LoVo (cell line): ENCODE data around the gene FIBCD1.
"Not testable (repeated sequence)": the region's sequence is repeated elsewhere in the genome, so short reads cannot be mapped to it uniquely, and the experiment has no call there.

Experiments used
- DNase-seq: peaks from one replicate; pipeline ENCODE4 v3.0.0-alpha.2; 2016; ENCODE audit warnings: low spot score

FIBCD1 gene

DNA sequence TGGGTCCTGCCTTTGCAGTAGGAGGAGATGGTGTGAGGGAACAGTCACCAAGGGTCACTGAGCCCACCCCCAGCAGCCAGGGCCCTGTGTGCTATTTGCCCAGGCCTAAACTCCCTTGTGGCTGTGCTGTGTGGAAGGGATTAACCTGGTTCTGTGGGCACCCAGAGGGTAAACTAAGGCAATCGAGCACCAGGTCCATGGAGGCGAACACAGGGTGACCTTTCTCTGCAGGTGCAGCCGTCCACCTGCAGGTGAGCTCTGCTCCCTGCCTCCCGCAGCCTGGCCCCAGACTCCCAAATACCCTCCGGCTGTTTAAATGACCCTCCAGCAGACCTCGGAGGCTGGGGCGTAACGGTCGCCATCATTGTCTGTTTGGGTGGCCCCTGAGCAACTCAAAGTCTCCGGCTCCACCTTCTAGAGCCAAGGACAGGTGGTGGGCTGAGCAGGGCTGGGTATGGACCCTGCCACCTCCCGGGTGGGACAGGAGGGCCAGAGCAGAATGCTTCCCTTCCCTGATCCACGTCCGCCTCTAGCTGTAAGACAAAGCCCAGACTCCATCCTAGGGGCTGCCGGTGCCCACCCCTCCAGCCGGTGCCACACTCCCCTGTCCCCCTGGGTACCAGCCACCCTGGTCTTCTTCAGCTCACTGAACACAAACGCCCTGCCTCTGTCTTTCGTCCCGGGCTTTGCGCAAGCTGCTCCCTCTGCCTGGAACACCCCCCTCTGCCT lies 34.1 kb upstream of the FIBCD1 start:
- no peak for DNase-seq

DNA sequence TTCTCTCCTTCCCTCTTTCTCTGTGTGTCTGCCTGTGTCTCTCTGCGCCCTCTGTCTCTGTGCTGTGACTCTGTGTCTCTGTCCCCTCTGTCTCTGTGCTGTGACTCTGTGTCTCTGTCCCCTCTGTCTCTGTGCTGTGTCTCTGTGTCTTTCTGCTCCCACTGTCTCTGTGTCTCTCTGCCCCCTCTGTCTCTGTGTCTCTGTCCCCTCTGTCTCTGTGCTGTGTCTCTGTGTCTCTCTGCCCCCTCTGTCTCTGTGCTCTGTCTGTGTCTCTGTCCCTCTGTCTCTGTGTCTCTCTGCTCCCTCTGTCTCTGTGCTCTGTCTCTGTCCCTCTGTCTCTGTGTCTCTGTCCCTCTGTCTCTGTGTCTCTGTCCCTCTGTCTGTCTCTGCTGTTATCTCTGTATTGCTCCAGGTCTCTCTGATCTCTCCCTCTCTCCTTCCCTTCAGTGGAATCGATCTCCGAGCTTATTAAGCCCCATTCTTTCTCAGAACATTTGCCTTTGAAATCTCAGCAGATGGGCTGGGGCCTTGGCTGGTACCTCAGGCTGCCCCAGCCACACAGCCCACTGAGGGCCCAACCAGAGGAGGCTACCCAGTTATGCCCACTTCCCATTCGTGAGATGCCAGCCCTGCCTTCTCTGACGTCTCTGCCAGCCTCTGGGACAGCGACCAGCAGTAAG lies 33.4 kb upstream of the FIBCD1 start:
- DNase-seq, result no peak

DNA sequence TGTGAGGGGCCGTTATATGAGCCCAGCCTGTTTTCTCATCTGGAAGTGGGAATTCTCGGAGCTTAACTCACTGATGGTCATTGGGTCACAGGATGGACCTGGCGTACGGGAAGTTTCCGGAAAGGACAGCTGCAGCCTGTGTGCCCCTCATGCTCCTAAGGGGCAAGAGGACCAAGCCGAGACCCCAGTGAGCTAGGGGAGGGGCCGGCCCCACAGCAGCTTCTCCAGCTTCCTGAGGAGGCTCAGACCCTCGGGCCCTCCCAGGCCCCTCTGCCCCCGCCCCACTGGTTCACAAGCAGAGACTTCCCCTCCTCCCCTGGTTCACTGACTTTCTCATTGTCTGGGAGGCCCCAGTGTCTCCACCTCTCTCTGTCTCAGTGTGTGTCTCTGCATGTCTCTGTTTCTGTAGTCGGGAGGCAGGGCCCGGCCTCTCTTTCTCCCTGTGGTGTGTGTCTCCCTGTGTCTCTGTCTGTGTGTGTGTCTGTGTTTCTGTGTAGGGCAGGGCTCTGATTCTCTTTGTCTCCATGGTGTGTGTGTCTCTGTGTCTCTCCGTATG lies 32.3 kb upstream of the FIBCD1 start:
- no peak for DNase-seq

DNA sequence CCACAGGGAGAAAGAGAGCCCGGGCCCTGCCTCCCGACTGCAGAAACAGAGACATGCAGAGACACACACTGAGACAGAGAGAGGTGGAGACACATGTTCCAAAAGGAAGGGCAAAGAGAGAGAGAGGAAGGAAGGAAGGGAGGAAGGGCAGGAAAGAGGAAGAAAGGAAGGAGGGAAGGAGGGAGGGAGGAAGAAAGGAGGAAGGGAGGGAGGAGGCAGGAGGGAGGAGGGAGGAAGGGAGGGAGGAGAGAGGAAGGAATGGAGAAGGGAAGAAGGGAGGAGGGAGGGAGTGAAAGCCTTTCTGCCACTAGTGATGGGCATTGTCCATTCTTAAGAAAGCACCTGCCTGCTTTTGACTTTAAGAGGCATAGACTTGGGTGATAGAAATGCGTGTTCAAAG lies 31.8 kb upstream of the FIBCD1 start:
- DNase-seq, result no peak

DNA sequence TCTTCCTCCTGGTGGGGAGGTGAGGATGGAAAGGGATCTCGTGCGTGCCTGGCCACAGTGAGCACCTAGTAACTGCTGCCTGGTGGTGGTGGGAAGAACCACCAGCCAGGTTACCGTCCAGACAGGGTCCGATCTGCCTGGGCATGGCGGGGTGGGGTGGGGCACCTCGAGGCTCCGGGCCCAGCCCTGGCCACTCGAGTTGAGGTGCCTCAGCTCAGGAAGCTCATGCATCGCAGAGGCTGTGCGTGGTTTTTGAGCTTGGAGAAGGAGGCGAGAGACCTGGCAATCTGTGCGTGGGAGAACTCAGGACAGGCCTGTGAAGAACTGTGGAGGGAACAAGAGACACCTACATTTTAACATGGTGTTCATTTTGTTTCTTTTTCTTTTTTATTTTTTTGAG lies 31.0 kb upstream of the FIBCD1 start:
- DNase-seq, result no peak

DNA sequence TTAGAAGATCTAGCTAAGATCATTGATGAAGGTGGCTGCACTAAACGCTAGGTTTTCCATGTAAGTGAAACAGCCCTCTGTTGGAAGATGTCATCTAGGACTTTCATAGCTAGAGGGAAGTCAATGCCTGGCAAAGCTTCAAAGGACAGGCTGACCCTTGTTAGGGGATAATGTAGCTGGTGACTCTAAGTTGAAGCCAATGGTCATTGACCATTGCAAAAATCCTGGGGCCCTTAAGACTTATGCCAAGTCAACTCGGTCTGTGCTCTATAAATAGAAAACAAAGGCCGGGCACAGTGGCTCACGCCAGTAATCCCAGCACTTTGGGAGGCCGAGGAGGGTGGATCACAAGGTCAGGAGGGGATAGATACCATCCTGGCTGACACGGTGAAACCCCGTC lies 26.6 kb upstream of the FIBCD1 start:
- no peak for DNase-seq

DNA sequence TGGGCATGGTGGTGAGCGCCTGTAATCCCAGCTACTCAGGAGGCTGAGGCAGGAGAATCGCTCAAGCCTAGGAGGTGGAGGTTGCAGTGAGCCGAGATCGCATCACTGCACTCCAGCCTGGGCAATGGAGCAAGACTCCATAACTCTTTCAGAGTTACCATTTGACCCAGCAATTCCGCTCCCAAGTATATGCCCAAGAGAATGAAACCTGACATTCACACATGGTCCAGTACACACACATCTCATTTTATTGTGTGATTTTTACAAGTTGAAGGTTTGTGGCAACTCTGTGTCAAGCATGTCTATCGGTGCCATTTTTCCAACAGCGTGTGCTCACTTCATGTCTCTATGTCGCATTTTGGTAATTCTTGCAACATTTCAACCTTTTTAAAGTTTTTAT lies 24.9 kb upstream of the FIBCD1 start:
- no peak for DNase-seq

DNA sequence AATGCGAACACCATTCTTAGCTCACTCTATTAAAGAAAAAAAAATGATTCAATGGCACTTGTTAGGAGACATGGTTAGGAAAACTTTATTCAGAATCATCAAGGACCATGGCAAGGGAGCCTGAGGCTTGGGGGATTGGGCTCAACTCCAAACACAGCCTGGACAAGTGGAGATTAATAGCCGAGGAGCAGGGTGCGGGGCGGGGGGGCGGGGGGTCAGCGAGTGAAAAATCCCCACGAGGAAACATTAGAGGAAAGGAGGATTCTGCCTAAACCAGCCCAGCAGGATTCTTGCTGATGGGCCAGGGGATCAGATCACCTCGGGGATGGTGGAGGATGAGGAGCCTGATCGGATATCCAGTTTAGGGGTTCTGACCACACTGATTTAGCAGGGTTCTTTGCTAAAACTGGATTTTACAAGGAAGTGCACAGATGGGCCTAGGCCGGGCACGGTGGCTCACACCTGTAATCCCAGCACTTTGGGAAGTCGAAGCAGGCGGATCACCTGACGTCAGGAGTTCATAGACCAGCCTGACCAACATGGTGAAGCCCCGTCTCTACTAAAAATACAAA lies 24.4 kb upstream of the FIBCD1 start:
- no peak for DNase-seq

DNA sequence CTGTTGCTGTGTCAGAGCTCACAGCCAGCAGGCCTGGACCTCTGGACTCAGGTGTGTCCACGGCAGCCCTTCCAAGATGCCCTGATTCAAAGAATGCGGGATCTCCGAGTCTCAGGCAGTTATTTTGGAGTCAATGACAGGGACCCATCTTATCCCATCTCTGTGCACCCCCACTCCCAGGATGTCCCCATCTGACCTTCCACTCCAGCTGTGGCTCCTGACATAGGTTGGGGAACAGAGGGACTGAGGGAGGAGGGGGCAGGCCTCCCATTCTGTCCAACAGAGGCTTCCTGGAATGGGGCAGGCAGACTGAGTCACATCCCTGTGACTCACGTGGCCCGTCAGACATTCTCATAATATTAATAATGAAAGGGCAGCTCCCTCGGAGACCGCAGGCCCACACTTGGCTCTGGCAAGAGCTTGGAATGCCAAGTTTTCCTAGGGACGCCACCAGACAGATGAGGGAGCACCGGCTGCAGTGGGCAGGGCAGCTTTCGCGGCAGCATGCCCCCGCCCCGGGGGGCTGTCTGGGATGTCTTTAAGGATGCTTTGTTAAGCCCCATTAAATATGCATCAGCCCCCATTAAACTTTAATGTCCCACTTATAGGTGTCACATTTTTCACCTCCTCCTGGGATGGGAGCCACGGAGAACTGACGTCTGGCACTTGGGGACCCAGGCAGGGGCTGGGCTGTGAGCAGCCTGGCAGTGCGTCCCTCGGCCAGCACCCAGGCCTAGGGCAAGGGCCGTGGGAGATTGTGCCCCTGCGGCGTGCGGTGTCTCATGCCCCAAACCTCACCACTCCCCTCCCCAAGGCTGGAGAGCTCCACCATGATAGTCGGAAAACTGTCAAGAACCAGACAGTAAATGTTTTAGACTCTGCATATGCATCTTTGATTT lies 23.6 kb upstream of the FIBCD1 start:
- DNase-seq, result peak; percentile 74

DNA sequence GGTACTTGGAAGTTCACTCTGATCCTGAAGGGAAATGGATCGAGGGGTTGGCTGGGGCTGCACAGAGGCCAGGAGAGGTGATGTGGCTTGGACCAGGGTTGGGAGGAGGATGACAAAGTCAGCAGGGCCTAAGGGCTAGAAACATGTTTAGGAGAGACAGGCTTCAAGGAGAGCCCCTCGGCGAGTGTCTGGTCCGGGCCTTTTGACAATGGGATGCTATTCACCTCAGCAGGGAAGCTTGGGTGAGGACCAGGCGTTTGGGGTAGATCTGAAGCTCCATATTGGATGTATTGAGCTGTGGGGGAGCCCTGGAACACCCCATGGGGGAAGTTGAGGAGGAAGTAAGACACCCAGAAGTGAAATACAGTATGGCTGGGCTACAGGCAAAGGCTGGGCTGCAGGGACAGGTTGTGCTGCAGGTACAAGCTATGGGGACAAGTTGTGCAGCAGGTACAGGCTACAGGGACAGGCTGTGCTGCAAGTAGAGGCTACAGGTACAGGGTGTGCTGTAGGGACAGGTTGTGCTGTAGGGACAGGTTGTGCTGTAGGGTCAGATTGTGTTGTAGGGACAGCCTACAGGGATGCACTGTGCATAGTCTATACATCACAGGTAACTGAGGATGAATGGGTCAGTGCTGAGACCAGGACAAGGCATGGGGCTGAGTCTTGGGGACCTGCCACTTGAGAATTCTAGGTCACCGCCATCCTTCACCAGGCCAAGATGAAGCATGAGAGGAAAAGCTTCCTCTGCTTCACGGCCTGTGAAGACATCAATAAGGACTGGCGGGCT lies 22.7 kb upstream of the FIBCD1 start:
- no peak for DNase-seq

DNA sequence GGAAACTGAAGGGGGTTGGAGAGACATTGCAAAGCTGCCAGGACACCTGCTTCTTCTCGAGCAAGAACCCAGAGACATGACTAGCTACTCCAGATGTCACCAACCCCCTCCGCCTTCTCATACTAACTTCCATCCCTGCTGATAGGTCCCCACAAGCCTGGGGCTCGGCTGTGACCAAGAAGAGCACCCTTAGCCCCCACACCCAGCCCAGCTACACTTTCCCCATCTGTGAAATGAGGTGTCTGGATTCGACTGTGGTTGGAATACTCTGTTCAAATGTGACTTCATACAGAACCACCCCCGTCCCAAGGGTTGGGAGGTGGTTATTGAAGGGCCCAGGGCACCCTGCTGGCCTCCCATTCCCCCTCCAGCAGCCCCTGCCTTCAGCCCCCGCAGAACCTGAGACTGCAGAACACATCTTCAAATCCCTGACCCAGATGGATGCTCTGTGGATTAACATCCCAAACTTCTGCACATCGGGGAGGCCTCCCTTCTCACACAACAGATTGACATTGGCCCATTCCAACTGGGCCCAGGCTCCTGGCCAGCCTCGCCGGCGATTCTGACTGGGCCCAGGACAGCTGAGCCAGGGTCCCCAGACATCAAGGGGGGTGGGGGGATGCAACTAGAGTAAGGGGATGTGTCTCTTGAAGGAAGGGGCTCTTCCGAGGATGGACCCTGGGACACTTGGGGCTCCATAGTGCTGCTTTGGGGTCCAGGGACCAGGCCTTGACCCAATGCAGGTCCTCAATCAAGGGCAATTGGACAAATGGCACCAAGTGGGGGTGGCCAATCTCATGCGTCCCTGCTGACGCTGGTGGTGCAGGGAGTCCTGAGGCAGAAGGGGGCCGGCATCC lies 21.7 kb upstream of the FIBCD1 start:
- no peak for DNase-seq

DNA sequence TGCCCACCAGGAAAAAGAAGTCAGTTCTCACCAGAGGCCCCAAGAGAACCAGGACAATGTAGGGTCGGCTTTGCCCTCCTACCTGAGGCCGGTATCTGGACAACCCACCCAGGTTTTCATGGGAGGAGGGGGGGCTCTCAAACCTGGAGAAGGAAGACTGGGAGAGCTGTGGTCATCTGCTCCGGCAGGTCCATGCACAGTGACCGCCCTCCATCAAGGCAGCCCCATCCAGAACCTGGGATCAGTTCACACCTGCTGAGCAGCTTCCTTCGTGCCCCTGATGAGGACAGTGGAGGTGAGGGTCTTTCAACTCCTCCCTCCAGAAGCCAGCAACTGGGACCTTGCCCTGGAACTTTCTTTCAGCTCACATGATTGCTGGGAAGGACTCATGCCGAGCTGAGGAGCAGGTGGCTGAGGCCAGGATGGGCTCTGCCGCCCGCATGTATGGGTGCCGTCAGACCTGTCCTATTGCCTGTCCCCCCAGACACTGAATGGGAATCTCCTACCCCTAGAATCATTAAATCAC lies 20.8 kb upstream of the FIBCD1 start:
- DNase-seq, result no peak

DNA sequence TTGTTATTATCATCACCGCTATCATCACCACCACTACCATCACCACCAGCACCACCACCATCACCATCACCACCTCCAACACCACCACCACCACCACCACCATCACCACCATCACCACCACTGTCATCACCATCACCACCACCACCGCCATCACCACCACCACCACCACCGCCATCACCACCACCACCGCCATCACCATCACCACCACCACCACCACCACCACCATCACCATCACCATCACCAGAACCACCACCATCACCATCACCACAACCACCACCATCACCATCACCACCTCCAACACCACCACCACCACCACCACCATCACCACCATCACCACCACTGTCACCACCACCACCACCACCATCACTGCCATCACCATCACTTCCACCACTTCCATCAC lies 19.5 kb upstream of the FIBCD1 start:
- not testable (repeated sequence) for DNase-seq

DNA sequence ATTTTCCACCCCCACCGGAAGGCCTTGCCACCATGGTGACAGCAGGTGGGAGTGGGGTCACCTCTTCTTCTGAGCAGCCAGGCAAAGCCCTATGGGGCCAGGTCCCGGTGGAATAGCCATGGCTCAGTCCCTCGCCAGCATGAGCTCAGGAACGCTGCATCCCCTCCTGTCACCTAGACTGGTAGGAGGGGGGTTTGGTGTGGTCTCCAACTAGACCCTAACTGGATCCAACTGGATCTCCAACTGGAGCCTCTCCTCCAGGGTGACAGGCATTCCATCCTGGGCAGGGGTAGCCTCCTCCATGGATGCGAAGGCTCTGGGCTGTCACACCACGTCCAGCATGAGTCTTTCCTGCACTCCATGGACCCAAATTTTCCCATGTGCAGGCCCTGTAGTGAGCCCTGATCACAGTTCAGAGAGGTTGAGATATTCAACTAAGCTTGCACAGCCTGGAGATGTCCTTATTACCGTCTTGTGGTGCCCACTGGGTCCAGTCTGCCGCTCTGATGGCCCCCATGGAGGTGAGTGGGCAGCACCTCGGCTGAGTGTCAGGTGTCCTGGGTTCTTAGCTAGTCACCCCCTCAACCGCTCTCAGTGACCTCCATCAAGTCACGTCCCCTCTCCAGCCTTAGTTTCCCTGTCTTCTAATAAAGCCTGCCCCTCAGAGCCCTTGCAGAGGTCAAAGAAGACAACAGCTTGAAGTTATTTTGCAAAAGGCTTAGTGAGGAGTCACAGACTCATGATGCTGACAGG lies 18.6 kb upstream of the FIBCD1 start:
- DNase-seq, result no peak

DNA sequence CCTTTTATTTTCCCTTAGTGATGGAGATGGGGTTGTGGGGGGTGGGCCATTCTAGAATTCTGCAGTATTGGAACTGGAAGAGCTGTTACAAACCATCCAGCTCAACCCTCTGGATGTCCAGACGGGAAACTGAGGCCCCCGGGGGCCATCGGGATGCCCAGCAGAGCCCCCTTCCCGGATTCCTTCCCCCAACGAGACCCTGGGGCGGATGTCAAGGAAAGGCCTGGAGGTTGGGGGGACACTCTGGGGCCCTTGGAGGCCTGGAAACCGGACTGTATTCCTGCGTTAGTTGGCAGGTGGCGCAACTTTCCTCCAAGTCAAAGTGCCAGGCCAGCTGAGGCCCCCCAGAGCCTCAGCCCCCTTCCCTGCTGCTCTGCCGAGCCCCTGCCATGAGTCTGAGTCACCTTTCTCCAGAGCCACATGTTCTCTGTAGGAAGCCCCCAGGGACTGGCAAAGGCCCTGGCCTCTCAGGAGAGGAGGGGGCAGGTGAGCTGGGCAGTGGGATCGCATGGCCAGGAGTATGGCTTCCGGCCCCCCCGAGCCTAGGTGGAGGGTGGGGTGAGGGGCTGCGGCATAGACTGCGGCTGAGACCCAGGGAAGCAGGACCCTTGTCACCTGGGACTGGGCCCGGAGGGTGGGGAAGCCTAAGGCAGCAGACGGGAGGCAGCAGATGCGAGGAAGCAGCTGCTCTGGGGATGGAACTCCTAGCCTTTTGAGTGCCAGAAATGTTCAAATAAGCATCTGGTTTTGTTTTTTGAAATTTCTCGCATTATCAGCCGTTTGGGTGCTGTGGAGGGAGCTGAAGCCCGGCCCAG lies 17.8 kb upstream of the FIBCD1 start:
- no peak for DNase-seq

DNA sequence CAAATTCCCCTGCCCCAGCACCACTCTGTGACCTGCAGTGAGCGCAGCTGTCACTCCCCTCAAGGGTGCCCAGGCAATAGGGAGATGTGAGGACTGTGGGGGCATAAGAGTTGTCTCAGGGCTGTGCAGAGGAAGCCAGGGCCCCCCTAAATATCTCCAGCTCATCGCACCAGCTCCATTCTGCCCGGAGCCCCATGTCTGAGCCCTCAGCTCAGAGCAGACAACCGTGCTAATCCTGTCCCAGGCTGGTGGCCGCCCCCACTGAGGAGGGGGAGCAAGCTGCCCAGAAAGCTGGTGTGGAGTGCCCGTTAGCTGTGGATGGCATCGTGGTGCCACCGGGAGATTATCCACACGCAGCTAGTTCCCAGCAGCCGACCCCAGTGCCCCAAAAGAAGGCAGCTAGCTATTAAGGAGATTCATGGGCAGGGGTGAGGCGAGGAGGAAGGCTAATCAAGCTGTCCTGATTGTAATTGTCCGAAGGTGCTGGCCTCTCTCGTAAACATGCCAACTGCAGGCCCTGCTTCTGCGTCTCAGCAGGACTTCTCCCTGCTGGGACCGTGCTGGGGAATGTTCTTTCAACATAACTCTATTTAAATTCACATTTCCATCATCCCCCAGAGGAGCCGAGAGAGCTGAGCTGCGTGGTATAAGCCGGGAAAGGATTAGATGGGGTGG lies 17.0 kb upstream of the FIBCD1 start:
- DNase-seq, result no peak

DNA sequence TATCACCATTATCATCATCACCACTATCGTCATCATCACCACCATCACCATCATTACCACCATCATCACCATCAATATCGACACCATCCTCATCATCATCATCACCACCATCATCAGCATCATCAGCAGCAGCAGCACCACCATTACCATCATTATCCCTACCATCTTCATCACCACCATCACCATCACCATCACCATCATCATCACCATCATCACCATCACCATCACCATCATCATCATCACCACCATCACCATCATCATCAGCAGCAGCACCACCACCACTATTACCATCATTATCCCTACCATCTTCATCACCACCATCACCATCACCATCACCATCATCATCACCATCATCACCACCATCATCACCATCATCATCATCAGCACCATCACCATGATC lies 15.9 kb upstream of the FIBCD1 start:
- not testable (repeated sequence) for DNase-seq

DNA sequence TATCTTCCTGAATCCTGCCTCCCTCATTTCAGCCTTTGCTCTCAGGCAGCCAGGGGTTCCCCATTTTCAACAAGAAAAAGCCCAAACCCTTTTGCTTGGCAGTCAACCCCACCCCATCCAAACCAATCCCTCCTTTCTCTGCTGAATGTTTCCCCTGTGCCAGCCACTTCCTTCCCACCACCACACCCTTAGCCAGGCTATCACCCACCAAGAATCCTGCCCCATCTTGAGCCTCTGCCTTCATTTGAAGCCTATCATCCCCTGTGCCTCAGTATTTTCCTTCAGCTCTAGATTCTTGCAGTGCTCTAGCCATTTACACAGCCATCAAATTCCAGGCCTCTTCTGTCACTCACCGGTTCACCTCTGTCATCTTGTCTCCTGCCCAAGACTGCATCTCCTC lies 15.3 kb upstream of the FIBCD1 start:
- no peak for DNase-seq
